Measurements from ENCODE around the gene BRD1. TPM values are rescaled to one million over a fixed set of nuclear protein-coding genes. Genes with fewer than 3 reads are reported as not detected.

Gene BRD1
- total and polyA plus RNA-seq, 12 donors = 8.2 to 23.2 (median 16.9) TPM

DNA sequence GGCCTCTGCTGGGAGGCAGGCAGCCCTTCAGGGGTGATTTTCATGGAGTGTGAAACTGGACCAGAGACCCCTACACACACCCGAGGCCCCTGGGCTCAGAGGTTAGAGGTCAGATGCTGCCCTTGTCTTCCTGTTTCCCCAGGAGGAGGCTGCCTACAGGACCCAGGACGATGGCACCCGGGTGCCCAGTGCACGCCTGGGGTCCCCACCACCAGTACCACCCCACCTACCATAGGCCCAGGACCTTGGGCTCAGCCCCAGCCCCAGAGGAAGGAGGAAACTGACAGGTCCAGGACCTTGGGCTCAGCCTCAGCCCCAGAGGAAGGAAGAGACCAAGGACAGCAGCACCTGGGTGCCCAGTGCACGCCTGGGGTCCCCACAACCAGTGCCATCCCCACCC, 79.2 kb downstream of the BRD1 start:
- Histone ChIP-seq H3K27me3 (peaks cover 0 to 26% (median 13%) of the 10 kb centered on the region in 7 donors), H3K9me3 (peaks cover 0 to 49% (median 35%) of the 10 kb centered on the region in 11 donors), H3K27ac (no peak overlapping the region), H3K4me1 (no peaks in the 10 kb centered on the region), H3K4me3 (no peak overlapping the region), H3K36me3 (no peaks in the 10 kb centered on the region)
- no peak for DNase-seq
- TF ChIP-seq, protein P1, sequence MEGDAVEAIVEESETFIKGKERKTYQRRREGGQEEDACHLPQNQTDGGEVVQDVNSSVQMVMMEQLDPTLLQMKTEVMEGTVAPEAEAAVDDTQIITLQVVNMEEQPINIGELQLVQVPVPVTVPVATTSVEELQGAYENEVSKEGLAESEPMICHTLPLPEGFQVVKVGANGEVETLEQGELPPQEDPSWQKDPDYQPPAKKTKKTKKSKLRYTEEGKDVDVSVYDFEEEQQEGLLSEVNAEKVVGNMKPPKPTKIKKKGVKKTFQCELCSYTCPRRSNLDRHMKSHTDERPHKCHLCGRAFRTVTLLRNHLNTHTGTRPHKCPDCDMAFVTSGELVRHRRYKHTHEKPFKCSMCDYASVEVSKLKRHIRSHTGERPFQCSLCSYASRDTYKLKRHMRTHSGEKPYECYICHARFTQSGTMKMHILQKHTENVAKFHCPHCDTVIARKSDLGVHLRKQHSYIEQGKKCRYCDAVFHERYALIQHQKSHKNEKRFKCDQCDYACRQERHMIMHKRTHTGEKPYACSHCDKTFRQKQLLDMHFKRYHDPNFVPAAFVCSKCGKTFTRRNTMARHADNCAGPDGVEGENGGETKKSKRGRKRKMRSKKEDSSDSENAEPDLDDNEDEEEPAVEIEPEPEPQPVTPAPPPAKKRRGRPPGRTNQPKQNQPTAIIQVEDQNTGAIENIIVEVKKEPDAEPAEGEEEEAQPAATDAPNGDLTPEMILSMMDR (IDR thresholded peaks at IDR 0.05) = no peak
- WGBS, 2 donors = 82 to 87% methylated on average over 5 of the region's 5 CpGs
- no peak for ATAC-seq
- intact Hi-C loops (cut with DNase I) = no loop called here

DNA sequence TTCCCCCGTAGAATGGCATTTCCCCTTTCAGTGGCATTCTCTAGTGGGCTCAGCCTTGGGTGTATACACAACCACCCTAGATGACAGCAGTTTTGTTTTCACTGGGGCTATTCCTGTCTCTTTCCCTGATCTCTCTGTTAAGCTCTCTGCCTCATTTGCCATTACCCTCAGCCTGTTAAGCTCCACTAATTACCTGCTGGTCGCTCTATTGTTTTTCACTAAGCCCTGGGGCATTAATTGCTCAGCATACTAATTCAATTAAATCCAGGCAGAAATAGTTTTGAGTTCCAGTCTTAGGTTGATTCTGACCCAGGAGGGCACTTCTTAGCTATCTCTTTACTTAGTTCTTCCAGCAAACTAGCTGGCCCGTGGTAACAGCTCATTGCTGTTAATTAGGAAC, 80.0 kb downstream of the BRD1 start:
- H3K27ac ChIP-seq = no peak overlapping the region
- 81 to 91% methylated on average over 3 of the region's 3 CpGs for WGBS, 2 donors
- intact Hi-C loops (cut with DNase I) = no loop called here
- H3K27me3 ChIP-seq = peaks cover 0 to 24% (median 13%) of the 10 kb centered on the region in 7 donors
- no peak for ATAC-seq
- TF ChIP-seq, protein P1 (IDR thresholded peaks at IDR 0.05) = no peak
- H3K4me1 ChIP-seq = no peaks in the 10 kb centered on the region
- DNase-seq = no peak
- peaks cover 0 to 57% (median 35%) of the 10 kb centered on the region in 11 donors for H3K9me3 ChIP-seq
- H3K4me3 ChIP-seq = no peak overlapping the region
- H3K36me3 ChIP-seq = no peaks in the 10 kb centered on the region

DNA sequence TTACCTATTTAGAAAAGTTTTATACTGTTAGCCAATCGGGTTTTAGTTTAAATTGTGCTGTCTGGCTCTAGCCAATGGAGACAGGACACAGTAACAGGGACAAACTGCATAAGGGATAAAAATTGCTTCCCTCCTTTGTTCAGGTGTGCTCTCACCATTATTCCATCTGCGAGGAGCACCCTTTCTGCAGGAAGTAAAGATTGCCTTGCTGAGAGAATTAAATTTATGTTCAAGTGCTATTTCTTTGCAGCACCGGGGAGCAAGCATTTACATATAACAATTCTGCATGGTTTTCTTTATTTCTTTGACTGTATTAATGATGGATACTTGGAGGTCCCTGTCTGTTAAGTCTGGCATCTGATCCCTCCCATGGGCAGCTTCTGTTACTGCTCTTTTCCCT, 80.5 kb downstream of the BRD1 start:
- Histone ChIP-seq H3K9me3 (peaks cover 0 to 57% (median 35%) of the 10 kb centered on the region in 11 donors), H3K27ac (no peak overlapping the region), H3K4me1 (no peaks in the 10 kb centered on the region), H3K36me3 (no peaks in the 10 kb centered on the region), H3K4me3 (no peak overlapping the region), H3K27me3 (peaks cover 0 to 24% (median 13%) of the 10 kb centered on the region in 7 donors)
- DNase-seq = no peak
- TF ChIP-seq, protein P1 (IDR thresholded peaks at IDR 0.05) = no peak
- WGBS, 2 donors = 82 to 86% methylated on average over 3 of the region's 3 CpGs
- intact Hi-C loops (cut with DNase I) = no loop called here
- ATAC-seq = no peak

DNA sequence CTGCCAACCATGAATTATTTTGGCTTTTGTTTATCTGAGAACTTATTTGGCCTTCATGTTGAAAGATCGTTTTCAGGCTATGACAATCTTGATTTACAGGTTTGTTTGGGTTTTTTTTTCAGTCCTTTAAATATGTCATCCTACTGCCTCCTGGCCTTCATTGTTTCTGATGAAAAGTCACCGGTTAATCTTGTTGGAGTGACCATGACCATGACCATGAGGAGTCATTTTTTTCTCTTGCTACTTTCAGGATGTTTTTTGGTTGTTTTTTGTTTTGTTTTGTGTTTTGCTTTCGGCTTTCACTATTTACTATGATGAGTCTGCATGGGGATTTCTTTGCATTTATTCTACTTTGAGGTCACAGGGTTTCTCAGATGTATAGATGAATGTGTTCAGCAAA, 81.6 kb downstream of the BRD1 start:
- TF ChIP-seq, protein P1 (IDR thresholded peaks at IDR 0.05) = no peak
- peaks cover 0 to 26% (median 13%) of the 10 kb centered on the region in 7 donors for H3K27me3 ChIP-seq
- no peak overlapping the region for H3K27ac ChIP-seq
- peaks cover 0 to 57% (median 35%) of the 10 kb centered on the region in 11 donors for H3K9me3 ChIP-seq
- ATAC-seq (no peak), DNase-seq (no peak)
- no peaks in the 10 kb centered on the region for H3K4me1 ChIP-seq
- no peaks in the 10 kb centered on the region for H3K36me3 ChIP-seq
- WGBS, 2 donors = 72 to 75% methylated on average over 3 of the region's 3 CpGs
- intact Hi-C loops (cut with DNase I) = no loop called here
- no peak overlapping the region for H3K4me3 ChIP-seq
